ENCODE results near the gene ARHGAP10.

Gene ARHGAP10

DNA sequence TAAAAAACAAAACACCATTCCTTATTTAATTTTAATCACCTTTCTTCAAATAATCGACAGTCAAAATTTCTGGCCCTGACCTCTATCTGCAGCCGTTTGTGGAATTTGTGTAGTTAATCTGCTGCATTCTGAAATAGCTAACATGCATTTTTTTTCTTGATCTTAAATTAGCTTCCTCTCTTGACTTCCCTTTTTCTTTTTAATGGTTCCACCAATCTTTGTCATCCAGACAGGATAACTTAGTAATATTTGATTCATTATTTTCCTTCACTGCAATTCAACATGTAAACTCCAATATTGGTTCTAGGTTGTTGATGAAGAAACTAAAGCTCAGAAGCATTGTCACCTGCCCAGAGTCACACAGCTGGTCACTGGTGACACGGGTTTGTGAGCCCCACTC is 77.3 kb downstream of the ARHGAP10 start:
- TF ChIP-seq, protein P1, sequence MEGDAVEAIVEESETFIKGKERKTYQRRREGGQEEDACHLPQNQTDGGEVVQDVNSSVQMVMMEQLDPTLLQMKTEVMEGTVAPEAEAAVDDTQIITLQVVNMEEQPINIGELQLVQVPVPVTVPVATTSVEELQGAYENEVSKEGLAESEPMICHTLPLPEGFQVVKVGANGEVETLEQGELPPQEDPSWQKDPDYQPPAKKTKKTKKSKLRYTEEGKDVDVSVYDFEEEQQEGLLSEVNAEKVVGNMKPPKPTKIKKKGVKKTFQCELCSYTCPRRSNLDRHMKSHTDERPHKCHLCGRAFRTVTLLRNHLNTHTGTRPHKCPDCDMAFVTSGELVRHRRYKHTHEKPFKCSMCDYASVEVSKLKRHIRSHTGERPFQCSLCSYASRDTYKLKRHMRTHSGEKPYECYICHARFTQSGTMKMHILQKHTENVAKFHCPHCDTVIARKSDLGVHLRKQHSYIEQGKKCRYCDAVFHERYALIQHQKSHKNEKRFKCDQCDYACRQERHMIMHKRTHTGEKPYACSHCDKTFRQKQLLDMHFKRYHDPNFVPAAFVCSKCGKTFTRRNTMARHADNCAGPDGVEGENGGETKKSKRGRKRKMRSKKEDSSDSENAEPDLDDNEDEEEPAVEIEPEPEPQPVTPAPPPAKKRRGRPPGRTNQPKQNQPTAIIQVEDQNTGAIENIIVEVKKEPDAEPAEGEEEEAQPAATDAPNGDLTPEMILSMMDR (IDR thresholded peaks at IDR 0.05; ENCODE audit: low read depth, low read length, missing control alignments) = no peak
- DNase-seq (ENCODE audit: extremely low read depth, low read depth) = no peak
- H3K4me3 ChIP-seq (replicated peaks; ENCODE audit: low read depth, low read length) = no peak overlapping the region

DNA sequence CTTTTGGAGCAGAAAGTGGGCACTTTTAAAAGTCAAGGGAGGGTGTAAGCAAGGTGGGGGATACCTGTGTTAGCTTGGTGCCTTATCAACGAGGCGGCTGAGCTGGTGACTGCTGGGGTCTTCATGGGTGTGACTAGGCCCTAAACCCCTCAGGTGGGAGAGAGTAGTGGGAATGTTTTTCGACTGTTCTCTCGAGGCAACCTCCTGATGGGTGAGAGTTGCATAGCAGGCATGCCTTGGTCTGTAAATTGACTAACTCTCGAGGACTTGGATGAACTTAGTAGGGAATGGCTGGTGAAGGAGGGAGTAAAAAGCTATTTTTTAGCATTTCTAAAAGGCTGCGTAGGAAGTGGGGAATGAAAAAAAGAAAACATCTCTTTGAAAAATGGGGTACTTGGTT is 80.0 kb downstream of the ARHGAP10 start:
- TF ChIP-seq, protein P1 (IDR thresholded peaks at IDR 0.05; ENCODE audit: low read depth, low read length, missing control alignments) = no peak
- no peak for DNase-seq (ENCODE audit: extremely low read depth, low read depth)
- H3K4me3 ChIP-seq (replicated peaks; ENCODE audit: low read depth, low read length) = no peak overlapping the region

DNA sequence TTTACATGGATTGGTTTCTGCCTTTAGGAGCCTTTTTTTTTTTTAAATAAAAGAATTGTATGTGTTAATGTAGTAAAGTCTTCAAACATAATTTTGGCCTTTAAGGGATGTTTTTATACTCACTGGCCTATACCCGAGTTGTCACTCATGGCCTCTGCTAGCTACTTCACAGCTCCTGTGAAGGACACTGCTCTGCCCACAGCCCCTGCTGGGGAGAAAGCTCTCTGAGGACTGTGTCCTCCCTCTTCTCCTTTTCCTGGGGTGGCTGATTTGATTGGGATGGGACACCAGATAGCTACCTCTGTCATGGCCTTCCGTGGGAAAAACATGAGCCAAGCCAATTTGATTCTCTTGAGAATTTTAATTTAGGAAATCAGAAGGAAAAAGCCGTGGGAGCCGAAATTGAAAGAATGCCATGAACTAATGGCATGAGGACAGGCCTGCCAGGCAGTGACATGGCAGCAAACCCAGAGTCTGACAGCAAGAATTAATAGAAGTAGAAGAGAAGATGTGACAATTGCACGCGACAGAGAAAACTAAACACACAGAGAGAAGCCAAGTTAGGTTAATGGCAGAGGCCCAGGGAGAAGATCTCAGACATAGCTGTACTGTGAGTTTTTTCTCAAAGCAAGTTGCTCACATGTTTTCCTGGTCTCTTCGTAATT is 81.4 kb downstream of the ARHGAP10 start:
- no peak overlapping the region for H3K4me3 ChIP-seq (replicated peaks; ENCODE audit: low read depth, low read length)
- TF ChIP-seq, protein P1 (IDR thresholded peaks at IDR 0.05; ENCODE audit: low read depth, low read length, missing control alignments) = no peak
- DNase-seq (ENCODE audit: extremely low read depth, low read depth) = no peak

DNA sequence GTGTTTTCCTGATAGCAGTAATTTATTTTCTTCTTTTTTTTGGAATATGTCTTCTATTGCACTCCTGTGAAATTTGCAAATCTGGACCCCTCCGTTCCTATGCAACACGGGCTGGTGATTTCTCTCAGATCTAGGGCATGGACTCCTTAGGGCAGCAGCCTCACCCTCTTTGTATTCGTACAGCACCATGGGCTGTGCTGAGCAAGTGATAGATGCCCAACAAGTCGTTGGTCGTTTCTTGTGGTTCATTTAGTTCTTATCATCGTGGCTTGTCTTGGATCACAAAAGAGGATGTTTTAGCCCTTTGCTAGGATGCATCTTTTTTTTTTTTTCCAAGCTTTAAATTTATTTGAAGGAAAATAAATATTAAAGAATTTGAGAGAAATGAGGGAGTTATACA is 82.1 kb downstream of the ARHGAP10 start:
- no peak overlapping the region for H3K4me3 ChIP-seq (replicated peaks; ENCODE audit: low read depth, low read length)
- TF ChIP-seq, protein P1 (IDR thresholded peaks at IDR 0.05; ENCODE audit: low read depth, low read length, missing control alignments) = no peak
- DNase-seq (ENCODE audit: extremely low read depth, low read depth) = no peak

DNA sequence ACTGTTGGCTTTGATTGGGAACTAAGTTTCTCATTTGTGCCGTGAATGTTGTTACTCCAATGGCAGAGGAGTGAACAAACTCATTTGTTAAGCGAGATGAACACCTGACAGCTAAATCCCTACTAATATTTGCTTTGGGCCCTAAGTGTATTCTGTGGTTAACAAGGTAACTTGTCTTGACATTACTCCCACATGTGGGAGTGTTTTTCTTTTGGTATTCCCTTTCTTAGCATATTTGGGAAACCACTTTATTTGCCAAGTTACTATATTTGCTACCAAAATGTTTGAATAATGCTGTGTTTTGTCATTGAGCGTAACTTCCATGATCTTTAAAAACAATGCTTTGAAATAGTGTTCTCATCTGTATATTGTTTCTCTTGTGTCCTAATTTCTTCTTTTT is 82.5 kb downstream of the ARHGAP10 start:
- TF ChIP-seq, protein P1 (IDR thresholded peaks at IDR 0.05; ENCODE audit: low read depth, low read length, missing control alignments) = no peak
- no peak for DNase-seq (ENCODE audit: extremely low read depth, low read depth)
- no peak overlapping the region for H3K4me3 ChIP-seq (replicated peaks; ENCODE audit: low read depth, low read length)

DNA sequence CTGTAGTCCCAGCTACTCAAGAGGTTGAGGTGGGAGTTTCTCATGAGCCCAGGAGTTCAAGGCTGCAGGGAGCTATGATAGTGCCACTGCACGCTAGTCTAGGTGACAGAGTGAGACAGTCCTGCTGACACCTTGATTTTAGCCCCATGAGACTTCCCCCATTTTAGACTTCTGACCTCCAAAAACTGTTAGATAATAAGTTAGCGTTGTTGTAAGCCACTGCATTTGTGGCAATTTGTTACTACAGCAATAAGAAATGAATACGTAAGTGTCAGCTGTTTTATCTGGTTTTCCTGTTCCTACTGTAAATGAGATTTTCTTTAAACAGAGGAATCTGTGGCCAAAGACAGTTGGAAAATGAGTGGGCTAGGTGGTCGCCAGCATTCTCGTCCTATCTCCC is 83.9 kb downstream of the ARHGAP10 start:
- TF ChIP-seq, protein P1 (IDR thresholded peaks at IDR 0.05; ENCODE audit: low read depth, low read length, missing control alignments) = no peak
- H3K4me3 ChIP-seq (replicated peaks; ENCODE audit: low read depth, low read length) = no peak overlapping the region
- no peak for DNase-seq (ENCODE audit: extremely low read depth, low read depth)
